ENCODE data around the gene PPIL4. TPM values are rescaled to one million over a fixed set of nuclear protein-coding genes. Genes with fewer than 3 reads are reported as not detected.
A peak's percentile ranks its signal among the peaks of the same experiment; 100 is the strongest.
"Not testable (repeated sequence)": the region's sequence is repeated elsewhere in the genome, so short reads cannot be mapped to it uniquely, and the experiment has no call there.

PPIL4 gene
- total RNA-seq, 1 experiment from 2014 or later: 16.9 TPM

DNA sequence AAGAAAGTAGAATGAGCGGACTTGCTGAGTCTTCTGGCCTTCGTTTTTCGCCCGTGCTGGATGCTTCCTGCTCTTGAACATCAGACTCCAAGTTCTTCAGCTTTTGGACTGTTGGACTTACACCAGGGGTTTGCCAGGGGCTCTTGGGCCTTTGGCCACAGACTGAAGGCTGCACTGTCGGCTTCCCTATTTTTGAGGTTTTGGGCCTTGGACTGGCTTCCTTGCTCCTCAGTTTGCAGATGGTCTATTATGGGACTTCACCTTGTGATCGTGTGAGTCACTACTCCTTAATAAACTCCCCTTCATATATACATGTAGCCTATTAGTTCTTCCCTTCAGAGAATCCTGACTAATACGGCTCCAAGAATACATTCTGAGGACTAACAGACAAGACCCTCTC is 83.1 kb downstream of the PPIL4 start:
- not testable (repeated sequence) for DNase-seq (ENCODE audit: low read depth)

DNA sequence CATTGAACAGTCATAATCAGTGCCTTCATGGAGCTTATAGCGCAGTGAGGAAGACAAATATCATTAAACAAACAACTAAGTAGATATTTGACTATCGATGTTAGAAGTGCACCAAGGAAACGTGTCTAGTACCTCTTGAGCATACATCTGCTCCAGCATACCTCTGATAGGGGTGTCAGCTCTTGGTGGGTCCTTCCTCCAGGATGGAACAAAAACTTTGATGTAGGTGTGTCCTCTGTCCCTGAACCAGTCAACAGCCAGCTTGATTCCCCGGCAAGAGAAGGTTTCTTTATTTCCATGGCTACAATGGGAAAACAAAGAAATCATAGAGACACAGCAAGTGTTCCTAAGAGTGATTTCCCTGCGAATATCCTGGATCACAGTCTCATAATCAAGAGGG is 84.2 kb downstream of the PPIL4 start:
- no peak for DNase-seq (ENCODE audit: low read depth)

DNA sequence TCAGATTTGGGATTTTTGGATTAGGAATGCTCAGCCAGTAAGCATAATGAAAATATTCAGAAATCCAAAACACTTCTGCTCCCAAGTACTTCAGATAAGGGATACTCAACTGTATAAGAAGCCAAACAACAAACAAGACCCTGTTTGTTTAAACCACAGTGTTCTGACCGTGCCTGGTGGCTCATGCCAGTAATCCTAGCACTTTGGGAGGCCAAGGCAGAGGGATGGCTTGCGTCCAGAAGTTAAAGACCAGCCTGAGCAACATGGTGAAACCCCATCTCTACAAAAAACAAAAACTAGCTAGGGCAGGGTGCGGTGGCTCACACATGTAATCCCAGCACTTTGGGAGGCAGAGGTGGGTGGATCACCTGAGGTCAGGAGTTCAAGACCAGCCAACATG is 85.6 kb downstream of the PPIL4 start:
- not testable (repeated sequence) for DNase-seq (ENCODE audit: low read depth)

DNA sequence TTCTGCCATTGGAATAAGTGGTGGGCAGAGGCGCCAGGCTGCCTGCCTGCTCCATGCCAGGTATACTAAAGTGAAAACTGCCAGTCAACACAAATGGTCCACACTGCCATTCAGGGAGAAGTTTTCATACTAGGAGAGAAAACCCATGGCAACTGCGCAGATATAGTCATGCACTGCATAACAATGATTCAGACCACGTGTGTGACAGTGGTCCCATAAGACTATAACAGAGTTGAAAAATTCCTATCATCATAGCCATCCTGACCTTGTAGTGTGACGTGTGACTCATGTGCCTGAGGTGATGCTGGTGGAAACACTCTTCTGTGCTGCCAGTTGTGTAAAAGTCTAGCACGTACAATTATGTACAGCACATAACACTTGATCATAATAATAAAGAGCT is 86.1 kb downstream of the PPIL4 start:
- peak; percentile 52 for DNase-seq (ENCODE audit: low read depth)

DNA sequence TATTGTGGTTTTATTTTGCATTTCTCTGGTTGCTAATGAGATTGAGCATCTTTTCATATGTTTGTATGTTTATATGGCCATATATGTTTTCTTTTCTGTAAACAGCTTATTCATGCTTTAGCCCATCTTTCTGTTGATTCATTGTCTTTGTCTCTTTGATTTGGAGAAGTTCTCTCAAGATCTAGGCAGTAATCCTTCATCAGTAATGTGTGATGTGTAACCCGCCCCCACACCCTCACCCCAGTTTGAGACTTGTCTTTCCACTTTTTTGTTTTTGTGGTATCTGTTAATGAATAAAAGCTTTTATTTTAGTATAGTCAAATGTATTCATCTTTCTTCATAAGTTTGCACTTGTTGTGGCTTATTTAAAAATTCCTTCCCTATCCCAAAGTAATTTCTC is 87.0 kb downstream of the PPIL4 start:
- no peak for DNase-seq (ENCODE audit: low read depth)

DNA sequence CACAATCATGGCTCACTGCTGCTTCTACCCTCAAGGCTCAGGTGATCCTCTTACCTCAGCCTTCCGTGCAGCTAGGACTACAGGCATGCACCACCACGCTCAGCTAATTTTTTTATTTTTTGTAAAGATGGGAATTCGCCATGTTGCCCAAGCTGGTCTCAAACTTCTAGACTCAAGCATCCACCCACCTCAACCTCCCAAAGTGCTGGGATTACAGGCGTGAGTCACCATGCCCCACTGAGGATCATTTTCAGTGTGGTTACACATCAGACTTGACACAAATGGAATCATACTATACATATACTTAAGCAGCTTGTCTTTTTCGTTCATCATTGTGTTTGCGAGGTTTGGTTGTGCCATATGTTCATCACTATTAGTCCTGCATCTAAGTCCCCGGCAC is 87.6 kb downstream of the PPIL4 start:
- no peak for DNase-seq (ENCODE audit: low read depth)

DNA sequence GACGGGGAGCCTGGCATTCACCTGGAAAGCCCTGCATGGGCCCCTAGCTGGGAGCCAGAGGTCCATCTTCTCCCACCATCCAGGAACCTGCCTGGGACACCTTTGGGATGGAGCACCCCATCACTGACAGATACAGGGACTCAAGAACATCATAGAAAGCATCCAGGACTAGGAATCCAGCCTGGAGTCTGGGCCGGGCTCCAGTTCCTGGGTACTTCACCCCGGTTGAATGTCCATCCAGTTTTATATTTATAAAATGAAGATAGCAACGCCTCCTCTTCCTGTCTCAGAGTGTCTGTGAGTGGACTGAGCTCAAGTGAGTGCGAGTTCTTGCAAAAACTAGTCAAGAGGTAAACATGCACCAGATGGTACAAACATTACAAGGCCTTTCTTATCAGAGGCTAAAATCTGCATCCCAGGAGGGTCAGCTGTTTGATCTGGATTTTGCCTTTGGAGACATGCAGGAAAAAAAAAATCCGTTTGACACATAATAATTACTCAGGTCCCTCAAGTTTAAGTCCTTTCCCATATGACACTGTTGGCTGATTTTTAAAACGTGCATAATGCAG is 88.4 kb downstream of the PPIL4 start:
- no peak for DNase-seq (ENCODE audit: low read depth)

DNA sequence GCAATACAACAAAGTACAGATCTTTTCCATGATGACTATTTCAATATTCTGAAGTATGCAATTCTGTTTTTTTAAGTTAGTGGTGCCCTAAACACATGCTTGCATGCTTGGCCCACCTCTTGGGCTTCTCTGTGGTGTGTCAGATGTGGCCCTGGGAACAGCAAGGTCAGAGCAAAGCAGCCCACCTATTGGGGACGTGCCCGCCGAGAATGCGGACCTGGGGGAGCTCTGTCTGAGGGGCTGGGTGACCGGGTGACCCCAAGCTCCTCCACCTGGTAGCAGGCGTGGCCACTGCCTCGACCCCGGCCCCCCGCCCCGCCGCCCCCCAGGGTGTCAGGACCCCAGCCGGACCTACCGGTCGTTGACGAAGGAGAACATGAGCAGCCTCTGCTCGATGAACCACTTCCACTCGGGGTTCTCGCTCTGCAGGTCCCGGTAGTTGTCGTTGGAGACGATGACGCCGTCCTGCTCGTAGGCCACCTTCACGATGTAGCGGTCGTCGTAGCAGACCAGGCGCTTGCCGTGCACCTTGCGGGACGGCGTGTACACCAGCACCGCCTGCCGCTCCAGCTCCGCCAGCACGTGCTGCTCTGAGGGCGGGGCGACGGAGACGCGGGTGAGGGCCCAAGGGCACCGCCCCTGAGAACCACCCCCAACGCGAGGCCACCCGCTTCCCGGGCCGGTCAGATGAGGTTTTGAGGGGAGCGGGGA is 89.4 kb downstream of the PPIL4 start:
- no peak for DNase-seq (ENCODE audit: low read depth)

DNA sequence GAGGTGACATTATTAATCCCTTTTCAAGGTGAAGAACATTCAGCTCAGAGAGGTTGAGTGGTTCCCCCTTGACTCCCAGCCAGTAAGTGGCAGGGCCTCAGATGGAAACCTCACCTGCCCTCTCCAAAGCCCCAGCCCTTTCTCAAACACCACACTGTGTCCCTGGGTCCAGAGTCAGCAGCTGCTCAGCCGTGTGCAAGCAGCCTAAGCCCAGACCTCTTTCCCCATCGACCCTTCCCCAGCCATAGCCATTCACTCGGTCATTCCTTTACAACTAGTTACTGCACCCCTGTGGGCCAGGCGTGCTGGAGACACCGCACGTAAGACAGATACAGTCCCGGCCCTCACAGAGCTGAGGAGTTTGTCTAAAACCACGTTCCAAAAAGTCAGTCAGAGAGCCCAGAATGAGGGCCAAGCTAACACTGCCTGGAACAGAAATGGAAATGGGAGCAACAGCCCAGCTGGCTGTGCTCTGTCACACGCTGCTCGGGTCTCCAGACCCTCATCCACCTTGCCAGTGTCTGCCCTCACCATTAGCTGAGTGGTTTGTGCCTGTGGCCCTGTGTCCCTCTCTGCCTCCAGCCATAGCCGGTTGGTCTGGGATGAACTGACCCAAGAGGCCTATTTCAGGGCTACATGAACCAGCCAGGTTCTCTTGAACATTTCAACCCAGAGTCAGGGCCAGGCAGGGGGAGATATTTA is 90.7 kb downstream of the PPIL4 start:
- no peak for DNase-seq (ENCODE audit: low read depth)

Small RNAs within 50 kb of the gene (small RNA-seq; reads per million reads assigned to genes)
- gene RF00410 (not detected), gene RNU7-3P (0.09 reads per million)

Other genes with a start within 250 kb of the PPIL4 start
- 14.9 and 27.1 TPM in 2 replicates for gene TAB2, start 228.3 kb downstream of the PPIL4 start, total RNA-seq (2014; rRNA removed; shearing (Covaris generic))
- 0.27 and 0.32 TPM in 2 replicates for gene SUMO4, start 145.8 kb downstream of the PPIL4 start, total RNA-seq (2014; rRNA removed; shearing (Covaris generic))
- gene ZC3H12D, start 61.0 kb downstream of the PPIL4 start, total RNA-seq (2014; rRNA removed; shearing (Covaris generic)): 0.07 and 0.16 TPM in 2 replicates
- gene GINM1, start 20.3 kb upstream of the PPIL4 start, total RNA-seq (2014; rRNA removed; shearing (Covaris generic)): 29.5 and 31.3 TPM in 2 replicates
- gene KATNA1, start 102.7 kb upstream of the PPIL4 start, total RNA-seq (2014; rRNA removed; shearing (Covaris generic)): 19.2 and 22.3 TPM in 2 replicates
- gene LATS1, start 172.1 kb upstream of the PPIL4 start, total RNA-seq (2014; rRNA removed; shearing (Covaris generic)): 15.0 and 17.9 TPM in 2 replicates
- gene NUP43, start 200.5 kb upstream of the PPIL4 start, total RNA-seq (2014; rRNA removed; shearing (Covaris generic)): 42.5 and 49.7 TPM in 2 replicates
- 132 and 158 TPM in 2 replicates for gene PCMT1, start 203.7 kb upstream of the PPIL4 start, total RNA-seq (2014; rRNA removed; shearing (Covaris generic))